Ishikawa (cell line): Measurements from ENCODE around the gene RUSC2.

Source experiments
- CEBPB ChIP-seq: IDR thresholded peaks from 2 replicates; pipeline ENCODE4 v1.6.1; 2012
- CREB1 ChIP-seq: IDR thresholded peaks from 2 replicates; pipeline ENCODE4 v1.6.1; 2012; ENCODE audit warnings: low read depth
- FOXM1 ChIP-seq: IDR thresholded peaks from 2 replicates; pipeline ENCODE4 v1.6.1; 2012; ENCODE audit warnings: low read depth, borderline replicate concordance
- RAD21 ChIP-seq: IDR thresholded peaks from 2 replicates; pipeline ENCODE4 v1.6.1; 2012; ENCODE audit warnings: low read depth
- TAF1 ChIP-seq: IDR thresholded peaks from 2 replicates; pipeline ENCODE4 v1.6.1; 2012; ENCODE audit warnings: low read depth, mild to moderate bottlenecking
- TCF12 ChIP-seq: IDR thresholded peaks from 2 replicates; pipeline ENCODE4 v1.6.1; 2012; ENCODE audit warnings: low read depth
- TEAD4 ChIP-seq: IDR thresholded peaks from 2 replicates; pipeline ENCODE4 v1.6.1; 2012
- ZBTB7A ChIP-seq: IDR thresholded peaks from 2 replicates; pipeline ENCODE4 v1.6.1; 2012; ENCODE audit warnings: low read depth
- TF ChIP-seq, protein P1 (sequence below): IDR thresholded peaks from 2 replicates; pipeline ENCODE4 v1.6.1; 2012
- TF ChIP-seq, protein P2 (sequence below): IDR thresholded peaks from 2 replicates; pipeline ENCODE4 v1.6.1; 2012; ENCODE audit warnings: low read depth, mild to moderate bottlenecking
- TF ChIP-seq, protein P3 (sequence below): IDR thresholded peaks from 2 replicates; pipeline ENCODE4 v1.6.1; 2012

DNA sequence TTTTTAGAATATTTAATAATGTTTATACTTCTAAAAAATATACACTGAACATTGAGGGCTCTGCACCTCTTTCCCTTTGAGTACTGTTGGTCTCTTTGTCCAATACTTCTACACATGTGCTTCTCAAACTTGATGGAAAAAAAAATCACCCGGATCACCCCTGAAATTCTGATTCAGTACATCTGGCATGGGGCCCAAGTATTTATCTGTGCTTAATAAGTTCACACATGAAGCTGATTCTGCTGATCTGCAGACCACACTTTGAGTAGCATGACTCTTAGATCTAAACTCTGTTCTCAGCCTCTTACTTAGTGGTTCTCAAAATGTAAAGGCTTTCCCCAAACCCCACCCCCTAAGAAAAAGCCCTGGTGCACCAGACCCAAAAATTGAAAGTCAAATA lies 12.0 kb downstream of the RUSC2 start:
- TF ChIP-seq, protein P1, sequence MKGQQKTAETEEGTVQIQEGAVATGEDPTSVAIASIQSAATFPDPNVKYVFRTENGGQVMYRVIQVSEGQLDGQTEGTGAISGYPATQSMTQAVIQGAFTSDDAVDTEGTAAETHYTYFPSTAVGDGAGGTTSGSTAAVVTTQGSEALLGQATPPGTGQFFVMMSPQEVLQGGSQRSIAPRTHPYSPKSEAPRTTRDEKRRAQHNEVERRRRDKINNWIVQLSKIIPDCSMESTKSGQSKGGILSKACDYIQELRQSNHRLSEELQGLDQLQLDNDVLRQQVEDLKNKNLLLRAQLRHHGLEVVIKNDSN: no peak
- TF ChIP-seq CEBPB (no peak), RAD21 (no peak), TEAD4 (no peak), ZBTB7A (no peak), TCF12 (no peak), TAF1 (no peak), FOXM1 (no peak), CREB1 (no peak)
- TF ChIP-seq, protein P2, sequence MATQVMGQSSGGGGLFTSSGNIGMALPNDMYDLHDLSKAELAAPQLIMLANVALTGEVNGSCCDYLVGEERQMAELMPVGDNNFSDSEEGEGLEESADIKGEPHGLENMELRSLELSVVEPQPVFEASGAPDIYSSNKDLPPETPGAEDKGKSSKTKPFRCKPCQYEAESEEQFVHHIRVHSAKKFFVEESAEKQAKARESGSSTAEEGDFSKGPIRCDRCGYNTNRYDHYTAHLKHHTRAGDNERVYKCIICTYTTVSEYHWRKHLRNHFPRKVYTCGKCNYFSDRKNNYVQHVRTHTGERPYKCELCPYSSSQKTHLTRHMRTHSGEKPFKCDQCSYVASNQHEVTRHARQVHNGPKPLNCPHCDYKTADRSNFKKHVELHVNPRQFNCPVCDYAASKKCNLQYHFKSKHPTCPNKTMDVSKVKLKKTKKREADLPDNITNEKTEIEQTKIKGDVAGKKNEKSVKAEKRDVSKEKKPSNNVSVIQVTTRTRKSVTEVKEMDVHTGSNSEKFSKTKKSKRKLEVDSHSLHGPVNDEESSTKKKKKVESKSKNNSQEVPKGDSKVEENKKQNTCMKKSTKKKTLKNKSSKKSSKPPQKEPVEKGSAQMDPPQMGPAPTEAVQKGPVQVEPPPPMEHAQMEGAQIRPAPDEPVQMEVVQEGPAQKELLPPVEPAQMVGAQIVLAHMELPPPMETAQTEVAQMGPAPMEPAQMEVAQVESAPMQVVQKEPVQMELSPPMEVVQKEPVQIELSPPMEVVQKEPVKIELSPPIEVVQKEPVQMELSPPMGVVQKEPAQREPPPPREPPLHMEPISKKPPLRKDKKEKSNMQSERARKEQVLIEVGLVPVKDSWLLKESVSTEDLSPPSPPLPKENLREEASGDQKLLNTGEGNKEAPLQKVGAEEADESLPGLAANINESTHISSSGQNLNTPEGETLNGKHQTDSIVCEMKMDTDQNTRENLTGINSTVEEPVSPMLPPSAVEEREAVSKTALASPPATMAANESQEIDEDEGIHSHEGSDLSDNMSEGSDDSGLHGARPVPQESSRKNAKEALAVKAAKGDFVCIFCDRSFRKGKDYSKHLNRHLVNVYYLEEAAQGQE: no peak
- TF ChIP-seq, protein P3, sequence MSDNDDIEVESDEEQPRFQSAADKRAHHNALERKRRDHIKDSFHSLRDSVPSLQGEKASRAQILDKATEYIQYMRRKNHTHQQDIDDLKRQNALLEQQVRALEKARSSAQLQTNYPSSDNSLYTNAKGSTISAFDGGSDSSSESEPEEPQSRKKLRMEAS: no peak
